GM19240 (cell line): Measurements from ENCODE around the gene TCERG1L.

Experiments
- DNase-seq: peaks from one replicate; pipeline ENCODE4 v3.0.0; 2011; ENCODE audit warnings: low spot score; ENCODE audit not compliant: insufficient read length

TCERG1L gene

DNA sequence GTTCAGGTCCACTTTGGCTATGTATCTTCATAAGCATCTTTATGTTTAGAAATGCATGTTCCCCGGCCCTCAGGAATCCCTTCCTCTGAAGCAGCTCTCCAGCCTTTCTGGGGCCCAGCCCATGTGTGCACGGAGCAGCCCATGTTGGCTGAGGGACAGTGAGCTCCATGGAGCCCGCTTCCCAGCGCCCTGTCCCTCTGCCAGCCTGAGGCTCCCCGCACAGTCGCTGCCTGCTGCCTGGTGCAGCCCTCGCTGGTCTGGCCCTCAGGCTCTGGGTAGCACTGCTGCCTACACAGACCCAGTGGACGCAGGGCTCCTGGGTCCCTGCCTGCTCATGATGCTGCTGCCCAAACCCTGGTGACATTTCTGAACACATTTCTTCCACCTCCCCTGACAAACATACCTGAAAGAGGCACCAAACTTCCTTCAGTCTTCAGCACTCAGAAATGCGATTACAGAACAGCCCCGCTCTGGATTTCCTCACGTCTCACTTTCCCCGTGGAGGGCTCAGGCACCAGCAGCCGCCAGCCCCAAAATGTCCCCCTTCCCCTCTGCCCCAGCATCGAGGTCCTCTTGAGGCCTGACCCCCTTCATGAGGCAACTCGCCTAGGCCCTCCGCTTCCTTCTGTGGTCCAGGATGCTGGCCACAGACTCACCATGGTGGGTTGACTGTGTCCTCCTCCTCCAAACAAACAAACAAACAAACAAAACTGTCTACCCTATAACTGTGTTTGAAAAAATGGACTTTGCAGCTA lies 5.0 kb upstream of the TCERG1L start:
- DNase-seq: no peak

DNA sequence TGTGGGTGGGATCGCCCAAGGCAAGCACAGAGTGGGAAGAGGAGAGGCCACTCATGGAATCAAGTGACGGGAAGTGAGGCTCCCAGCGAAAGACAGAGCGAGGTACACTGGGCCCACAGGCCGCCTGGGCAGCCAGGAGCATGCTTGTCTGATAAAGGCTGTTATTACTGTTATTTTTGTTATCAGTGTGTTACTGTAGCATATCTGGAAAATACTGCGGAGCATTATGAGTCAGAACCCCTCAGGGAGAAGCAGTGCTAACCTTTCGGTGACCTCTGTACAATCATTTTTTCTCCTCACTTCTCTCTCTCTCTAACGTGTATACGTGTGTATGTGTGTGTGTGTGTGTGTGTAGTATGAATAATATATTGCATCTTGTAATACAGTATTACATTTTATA lies 3.8 kb upstream of the TCERG1L start:
- DNase-seq: no peak

DNA sequence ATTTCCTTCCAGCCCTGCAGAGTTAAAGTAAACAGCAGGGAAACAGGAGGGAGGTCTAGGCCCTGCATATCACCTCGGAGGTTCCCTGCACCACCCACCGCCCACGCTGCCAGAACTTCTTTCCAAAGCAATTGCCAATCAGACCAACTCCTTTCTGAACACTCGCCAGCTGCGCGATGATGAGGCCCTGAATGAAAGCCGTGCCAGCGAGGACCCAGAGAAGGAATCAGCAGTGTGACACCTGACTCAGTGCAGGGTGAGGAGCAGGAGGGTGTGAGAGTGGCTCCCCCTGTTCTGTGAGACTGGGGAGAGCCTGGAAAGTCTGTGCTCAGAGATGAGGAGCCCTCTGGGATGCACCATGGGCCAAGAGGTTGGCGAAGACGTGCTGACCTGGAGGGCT lies 3.3 kb upstream of the TCERG1L start:
- DNase-seq: no peak

DNA sequence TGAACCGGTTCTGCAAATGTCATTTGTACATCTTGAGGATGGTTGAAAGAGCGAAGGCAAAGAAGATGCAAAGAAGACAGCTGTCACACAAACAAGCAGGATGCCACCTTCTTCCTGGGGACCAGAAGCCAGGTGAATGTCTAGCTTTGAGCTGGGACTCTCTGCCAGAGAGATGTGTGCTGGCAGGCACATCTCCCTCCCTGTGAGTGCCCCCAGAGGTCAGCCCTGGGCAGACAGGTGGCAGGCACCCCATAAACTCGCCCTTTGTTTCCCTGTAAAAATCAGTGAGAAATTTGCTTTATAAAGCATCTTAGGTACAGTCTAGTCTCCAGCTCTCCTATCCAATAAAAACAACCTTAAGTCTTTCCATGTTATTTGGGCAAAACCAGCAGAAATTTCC lies 2.6 kb upstream of the TCERG1L start:
- no peak for DNase-seq

DNA sequence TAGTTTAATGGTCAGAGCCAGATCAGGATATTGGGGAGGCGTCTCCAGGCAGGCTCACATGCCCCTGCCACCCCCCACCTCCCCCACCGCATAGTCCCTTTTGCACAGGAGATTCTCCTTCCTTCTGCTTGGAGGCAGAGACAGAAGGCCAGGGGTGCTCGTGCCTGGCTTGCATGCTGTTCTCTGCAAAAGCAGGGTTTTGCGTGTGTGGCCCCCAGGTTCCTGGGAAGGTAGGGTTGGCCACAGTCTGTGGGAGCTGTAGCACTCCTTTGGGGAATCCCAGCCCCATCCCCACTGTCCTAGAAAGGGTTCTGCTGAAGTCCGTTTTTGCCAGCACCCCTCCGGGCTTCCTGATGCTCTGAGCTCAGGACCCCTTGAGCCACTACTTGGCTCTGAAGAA lies 1.9 kb upstream of the TCERG1L start:
- DNase-seq: no peak

DNA sequence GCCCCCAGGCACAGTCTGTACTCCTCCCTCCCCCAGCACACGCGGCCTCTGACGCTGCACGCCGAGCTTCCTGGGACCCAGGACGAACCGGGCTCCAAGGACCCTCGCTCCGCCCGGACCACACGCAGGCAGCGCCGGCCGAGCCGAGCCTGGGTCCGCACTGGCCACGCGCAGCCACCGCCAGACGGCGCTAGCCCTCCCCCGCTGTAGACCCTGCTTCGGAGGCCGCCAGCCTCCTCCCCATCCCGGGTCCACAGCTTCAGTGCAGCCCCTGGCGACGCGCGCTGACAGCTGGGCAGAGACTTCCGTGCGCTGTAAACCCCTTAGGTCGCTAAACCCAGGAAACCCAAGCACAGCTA lies 936 bp upstream of the TCERG1L start:
- no peak for DNase-seq

DNA sequence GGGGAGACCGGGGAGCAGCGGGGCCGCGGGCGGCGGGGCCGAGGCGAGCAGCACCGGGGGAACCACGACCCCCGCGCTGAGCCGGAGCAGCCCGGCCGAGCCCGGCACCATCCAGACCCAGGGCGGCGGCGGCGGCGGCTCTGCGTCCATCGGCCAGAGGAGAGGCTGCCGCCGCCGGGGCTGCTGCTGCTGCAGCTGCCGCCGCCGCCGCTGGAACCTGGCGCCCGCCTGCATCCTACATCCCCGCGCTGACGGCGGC lies 190 bp downstream of the TCERG1L start:
- no peak for DNase-seq

DNA sequence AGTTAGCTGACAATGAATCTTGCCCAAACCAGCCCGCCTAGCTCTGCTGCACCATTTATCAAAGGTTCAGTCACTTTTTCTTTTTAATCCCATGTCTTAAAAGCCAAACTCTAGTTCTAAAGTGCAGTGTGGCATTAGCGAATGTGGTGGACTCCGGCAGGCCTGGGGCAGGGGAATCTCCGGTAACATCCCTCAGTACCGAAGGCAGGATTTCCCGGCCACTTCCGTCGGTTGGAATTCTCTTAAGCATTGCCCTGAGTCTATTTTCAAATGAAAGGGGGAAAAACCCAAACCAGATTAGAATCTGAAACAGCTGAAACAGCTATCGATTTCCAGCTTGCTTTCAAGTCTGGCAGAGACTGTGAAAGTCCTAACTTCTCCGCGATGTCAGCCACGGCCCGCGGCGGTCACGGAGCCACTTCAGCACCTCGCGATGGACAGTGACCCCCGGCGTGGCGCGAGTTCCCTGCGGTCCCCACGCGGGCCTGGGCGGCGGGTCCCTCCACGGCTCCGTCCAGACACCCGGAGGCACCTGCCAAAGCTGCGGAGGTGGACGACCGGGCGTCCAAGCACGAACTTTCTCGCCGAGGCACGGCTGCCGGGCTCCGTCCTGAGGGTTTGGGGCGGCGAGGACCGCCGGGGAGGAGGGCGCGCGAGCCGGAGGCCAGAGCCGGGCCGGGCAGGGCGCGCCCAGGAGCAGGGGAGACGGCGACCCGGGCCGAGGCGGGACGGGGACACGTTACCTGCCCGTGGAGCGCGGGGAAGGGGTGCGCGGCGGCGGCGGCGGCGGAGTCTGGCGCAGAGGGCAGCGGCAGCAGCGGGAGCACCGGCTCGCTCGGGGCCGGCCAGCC lies 745 bp downstream of the TCERG1L start:
- no peak for DNase-seq

DNA sequence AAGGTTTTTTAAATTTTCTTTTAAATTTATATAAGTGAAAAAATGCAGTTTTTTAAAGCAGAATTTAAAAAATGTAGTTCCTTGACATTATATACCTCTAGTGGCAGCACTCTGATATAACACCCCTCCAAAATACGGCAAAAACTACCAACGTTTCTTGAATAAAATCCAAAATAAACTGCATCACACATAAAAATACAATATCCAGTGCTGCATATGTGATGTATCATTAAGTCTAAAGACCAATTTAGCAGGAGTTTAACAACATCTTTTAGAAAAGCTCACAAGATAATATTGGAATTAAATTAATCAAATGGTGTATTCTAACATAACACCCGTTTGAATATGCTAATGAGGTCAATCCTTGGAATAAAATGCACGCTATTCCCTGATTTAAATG lies 1.4 kb downstream of the TCERG1L start:
- no peak for DNase-seq

DNA sequence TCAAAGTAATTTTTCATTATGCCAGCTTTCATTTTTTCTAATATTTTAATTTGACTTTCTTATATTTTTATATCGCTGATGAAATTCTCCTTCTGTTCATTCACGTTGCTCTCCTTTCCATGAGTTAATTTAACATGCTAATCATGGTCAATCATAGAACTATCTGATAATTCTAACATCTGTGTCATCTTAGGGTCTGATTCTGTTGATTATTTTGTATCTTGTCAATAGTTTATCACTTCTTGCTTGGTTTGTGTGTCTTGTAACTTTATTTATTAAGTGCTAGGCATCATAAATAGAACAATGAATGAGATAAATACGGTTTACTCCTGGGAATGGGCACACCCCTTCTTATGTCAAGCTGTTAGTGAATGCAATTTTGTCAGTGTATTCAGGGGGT lies 11.0 kb downstream of the TCERG1L start:
- DNase-seq: no peak

DNA sequence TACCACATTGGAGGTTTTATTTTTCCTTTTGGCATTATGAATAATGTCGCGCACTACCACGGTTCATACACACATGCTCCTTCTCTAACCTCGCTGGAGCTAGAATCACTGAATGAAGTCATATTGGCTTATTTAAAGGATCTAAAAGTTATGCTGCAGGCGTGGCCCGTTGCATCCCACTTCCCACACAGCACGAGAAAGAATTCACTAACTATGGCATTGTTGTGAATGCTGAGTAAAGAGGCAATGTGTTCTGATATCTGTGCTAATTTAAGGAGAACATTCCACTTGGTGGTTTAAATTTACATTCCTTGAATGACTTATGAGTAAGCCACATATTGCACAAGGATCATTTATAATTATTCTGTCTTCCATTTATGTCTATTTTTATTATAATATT lies 20.7 kb downstream of the TCERG1L start:
- no peak for DNase-seq

DNA sequence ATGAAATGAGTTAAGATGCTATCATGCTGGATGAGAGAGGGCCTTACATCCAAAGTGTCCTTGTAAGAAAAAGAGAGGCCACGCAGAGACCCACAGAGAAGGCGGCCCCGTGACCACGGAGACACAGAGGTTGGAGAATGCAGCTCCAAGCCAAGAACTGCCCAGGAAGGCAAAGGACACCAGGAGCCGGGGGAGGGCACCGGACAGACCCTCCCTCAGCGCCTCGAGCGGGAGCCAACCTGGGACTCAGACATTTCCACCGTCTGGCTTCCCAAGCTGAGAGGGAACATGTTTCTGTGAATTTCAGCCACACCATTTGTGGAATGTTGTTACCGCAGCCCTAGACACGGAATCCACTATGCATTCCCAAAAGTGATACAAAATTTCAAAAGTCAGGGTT lies 22.9 kb downstream of the TCERG1L start:
- no peak for DNase-seq

DNA sequence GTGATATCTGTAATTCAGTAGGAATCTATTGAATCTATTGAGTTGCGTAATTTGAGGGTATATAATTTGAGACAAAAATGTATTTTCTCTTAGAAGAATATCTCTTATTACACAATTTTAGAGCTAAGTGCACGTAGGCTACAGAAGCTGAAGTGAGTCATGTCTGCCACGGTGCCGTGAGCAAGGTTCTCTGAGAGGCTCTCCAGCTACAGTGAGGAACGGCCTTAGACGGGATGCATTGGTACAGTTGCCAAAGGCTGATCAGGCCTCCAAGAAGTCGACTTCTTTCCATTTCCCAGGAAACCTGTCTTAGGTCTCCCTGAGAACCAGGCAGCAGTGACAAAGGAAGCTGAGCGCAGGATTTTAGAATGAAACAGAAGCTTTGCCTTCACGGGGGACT lies 28.6 kb downstream of the TCERG1L start:
- no peak for DNase-seq

DNA sequence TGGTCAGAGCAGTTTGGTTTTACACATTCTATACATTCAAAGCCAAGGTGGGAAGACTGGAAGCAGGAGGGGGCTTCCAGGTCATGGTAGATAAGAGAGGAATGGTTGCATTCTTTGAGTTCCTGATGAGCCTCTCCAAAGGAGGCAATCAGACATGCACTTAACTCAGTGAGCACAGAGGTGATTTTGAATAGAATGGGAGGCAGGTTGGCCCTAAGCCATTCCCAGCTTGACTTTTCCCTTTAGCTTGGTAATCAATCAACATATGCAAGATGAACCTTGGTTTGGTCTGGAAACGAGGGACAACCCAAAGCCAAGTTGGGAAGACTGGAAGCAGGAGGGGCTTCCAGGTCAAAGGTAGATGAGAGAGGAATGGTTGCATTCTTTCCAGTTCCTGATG lies 31.4 kb downstream of the TCERG1L start:
- no peak for DNase-seq

DNA sequence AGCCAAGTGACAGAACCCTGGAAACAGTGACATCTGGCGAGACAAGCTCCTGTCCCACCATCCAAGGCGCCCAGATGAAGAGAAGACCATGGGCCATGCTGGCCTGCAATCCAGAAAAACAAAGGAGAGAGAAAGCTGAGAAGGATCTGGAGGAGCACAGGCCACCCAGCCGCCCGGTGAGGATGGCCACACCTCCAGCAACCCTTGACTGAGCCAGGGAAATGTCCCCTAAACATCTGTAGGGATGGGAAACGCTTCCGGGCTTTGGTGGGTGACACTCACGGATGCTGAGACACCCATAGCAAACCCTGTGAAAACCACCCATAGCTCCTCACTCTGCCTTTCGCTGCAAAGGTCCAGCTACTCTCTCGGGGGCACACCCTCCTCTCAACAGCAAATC lies 32.0 kb downstream of the TCERG1L start:
- no peak for DNase-seq

DNA sequence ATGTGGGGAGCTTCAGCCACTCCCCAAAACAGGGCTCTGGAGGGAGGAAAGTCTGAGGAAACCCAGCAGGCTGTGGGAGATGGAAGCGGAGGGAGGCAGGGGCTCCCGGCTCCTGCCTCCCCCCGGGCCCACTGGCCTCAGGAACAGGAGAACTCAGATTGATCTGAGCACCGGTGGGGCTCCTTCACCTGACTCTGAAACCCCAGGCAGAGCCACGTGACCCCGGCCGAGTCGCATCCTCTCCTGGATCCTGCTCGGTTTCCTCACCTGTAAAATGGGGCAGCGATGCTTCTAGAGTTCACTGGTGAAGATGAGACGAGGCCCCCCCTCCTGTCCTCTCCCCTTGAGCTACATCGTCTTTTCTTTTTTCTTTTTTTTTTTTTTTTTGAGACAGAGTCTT lies 33.6 kb downstream of the TCERG1L start:
- no peak for DNase-seq

DNA sequence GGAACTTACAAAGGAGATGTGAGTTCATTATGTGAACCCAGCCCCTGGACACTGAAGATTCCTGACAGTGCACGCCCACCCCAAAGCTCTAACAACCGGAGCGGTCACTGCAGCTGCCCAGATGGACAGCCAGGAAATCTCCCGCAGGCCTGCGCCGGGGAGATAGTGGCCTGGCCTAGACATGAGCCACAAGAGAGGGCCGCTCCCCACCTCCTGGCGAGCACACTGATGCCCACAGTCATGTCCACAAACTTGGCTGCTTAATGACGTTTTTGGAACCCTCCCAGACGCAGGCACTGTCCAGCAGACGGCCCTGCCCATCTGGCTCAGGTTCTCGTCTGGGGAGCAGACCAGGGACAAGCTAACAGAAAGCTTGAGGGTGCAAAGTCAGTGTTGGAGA lies 34.2 kb downstream of the TCERG1L start:
- DNase-seq: no peak

DNA sequence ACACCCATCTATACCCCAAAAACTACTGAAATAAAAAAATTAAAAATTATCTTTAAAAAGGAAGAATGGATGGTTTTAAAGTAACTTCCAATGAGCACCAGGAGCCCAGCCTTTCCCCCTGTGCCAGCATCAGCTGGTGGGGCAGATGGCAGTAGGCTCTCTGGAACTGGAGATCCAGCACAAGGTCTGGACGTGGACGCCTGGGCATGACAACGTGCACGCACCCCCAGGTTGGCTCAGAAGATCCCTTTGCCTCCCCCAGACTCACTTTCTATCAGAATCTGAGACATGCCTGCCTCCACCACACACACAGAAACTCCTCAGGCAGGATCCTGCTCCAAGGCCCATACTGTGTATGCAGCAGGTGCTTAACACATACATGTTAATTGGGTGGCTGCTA lies 35.8 kb downstream of the TCERG1L start:
- no peak for DNase-seq

DNA sequence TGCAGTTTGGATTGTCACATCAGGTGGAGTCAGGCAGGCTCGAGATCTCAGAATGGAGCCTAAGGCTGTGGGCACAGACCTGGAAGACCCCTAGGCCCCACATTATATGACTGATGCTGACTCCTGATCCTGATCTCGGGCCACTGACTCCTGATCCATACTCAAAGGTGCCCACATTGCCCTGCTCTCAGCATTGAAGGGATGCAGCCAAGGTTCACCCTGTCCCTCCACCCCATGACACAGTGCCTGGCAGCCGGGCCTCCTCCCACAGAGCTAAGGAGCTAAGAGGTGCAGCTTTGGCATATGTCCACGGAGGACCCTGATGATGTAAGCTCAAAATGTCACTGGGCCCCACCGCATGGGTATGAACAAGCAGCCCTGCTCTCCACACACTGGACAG lies 36.6 kb downstream of the TCERG1L start:
- DNase-seq: no peak

DNA sequence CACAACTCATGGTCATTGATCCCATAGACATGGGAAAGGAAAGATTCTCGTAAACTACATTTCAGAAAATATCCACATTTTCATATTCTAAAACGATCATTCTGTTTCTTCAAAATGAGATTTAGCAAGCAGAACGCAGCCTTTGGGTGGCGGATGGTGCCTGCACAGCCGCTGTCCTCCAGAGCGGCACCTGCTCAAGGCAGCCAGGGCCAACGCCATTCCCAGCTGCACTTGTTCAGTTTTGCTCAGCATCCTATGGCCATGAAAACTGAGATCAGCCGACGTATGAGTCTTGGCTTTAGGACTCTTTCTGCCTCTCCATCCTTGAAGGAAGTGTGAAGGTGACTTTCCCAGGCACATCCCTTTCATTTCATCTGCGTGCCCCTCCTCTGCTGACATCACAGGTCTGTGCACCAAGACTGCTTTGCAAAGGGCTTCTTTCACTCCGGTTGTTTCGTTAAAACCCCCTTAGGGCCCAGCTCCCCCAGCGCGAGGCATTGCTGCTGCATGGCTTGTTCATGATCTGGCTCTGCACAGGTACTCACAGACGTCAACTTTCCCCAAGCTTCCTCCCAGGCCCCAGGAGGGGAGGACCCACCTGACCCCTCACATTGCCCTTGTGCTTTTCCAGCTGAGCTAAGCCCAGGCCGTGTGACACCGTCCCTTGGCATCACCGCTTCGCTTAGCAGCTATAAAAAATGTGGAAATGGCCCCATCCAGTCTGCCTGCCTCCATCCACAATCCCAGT lies 37.2 kb downstream of the TCERG1L start:
- no peak for DNase-seq

DNA sequence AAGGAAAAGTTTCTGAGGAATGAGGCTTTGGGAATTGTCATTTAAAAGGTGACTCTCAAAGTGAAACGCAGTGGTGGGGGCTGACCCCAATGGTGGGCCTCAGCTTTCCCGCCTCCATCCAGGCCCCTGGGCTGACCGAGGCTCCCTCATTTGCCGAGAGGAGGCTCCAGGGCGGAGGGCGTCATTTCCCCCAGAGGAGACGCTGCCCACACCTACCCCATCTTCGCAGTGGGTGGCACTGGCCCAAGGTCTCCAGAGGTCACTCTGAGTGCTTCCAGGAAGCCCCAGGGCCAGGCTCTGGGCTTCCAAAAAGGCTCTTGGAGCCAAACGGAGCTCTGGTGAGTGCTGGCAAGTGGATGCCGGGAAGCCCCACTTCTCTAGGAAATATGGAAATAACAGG lies 38.0 kb downstream of the TCERG1L start:
- DNase-seq: no peak

DNA sequence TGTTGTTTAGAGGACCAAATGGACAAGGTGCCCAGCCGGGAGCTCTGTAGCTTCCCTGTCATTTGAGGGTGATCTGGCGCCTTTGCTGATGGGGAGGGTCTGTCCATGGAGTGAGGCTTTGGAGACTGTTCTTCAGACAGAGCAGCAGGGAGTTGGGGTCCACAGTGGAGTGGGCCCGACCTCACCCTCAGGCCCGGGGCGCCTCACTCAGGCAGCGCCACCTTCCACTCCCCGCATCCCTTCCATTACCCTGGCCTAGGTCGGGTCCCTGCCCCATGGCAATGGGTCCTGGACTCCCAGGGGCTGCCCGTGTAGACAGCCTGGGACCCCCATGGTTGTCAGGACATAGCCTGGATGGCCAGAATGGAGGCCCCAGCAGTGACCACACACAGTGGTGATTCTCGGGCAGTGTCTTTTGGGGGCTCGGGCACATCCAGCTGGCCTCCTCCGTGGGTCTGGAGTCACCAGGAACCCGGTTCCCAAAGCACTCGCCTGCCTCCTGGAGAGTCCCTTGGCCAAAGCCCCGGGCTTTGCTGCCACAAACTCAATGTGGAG lies 38.5 kb downstream of the TCERG1L start:
- no peak for DNase-seq
